ENCODE data around the gene ZFAND3.

- TF ChIP-seq CTCF (IDR thresholded peaks at IDR 0.05) = no peak
- no peak for TF ChIP-seq POLR2A (IDR thresholded peaks at IDR 0.05)
Observed at GRCh38 chr6:38115626-38116008, 296.1 kb downstream of the ZFAND3 start.

Data from Peyer's patch (tissue), 4 donors.